ENCODE measurements around the gene SLC12A3.

The SLC12A3 gene

DNA sequence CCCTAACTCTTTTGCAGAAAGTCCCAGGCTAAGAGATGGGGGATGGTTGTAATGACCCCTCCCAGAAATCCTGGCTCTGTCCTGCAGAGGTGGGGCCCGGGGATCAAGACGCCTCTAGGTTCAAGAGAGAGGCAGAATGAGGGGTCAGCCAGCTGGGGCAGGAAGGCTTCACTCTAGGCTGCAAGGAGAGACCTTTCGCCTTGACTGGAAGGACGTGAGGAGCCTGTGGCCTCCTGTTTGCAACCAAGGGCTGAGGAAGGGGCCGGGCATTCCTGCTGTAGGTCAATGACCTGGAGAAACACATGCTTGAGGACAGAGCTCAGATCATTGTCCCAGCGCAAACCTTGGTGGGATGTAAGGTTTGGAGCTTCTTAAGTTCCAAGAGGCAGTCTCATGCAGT lies 88.0 kb downstream of the SLC12A3 start:
- Histone ChIP-seq H3K4me2 (ENCODE audit: insufficient read depth, low read length) (no peak overlapping the region), H3K4me1 (ENCODE audit: insufficient read depth, low read length) (no peaks in the 10 kb centered on the region), H3K9ac (ENCODE audit: low read depth, low read length) (no peak overlapping the region), H3K9me3 (ENCODE audit: insufficient read depth, low read length, severe bottlenecking) (no peaks in the 10 kb centered on the region), H3K27ac (ENCODE audit: low read length) (no peak overlapping the region), H3K27me3 (ENCODE audit: insufficient read depth, low read length, poor library complexity) (no peaks in the 10 kb centered on the region), H4K20me1 (ENCODE audit: insufficient read depth, low read length) (no peaks in the 10 kb centered on the region), H3K79me2 (ENCODE audit: insufficient read depth, low read length) (no peaks in the 10 kb centered on the region), H3K36me3 (ENCODE audit: insufficient read depth, low read length) (no peaks in the 10 kb centered on the region), H2AFZ (ENCODE audit: low read depth, low read length) (no peak overlapping the region), H3K4me3 (ENCODE audit: low read depth in 1 of 2, low read length in 2 of 2) (no peak overlapping the region)
- DNase-seq = no peak
- TF ChIP-seq, protein P1, sequence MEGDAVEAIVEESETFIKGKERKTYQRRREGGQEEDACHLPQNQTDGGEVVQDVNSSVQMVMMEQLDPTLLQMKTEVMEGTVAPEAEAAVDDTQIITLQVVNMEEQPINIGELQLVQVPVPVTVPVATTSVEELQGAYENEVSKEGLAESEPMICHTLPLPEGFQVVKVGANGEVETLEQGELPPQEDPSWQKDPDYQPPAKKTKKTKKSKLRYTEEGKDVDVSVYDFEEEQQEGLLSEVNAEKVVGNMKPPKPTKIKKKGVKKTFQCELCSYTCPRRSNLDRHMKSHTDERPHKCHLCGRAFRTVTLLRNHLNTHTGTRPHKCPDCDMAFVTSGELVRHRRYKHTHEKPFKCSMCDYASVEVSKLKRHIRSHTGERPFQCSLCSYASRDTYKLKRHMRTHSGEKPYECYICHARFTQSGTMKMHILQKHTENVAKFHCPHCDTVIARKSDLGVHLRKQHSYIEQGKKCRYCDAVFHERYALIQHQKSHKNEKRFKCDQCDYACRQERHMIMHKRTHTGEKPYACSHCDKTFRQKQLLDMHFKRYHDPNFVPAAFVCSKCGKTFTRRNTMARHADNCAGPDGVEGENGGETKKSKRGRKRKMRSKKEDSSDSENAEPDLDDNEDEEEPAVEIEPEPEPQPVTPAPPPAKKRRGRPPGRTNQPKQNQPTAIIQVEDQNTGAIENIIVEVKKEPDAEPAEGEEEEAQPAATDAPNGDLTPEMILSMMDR (IDR thresholded peaks at IDR 0.05; ENCODE audit: borderline replicate concordance, extremely low read depth, low read length, poor library complexity, severe bottlenecking) = no peak
- TF ChIP-seq EZH2 (IDR thresholded peaks at IDR 0.05; ENCODE audit: borderline replicate concordance, low read depth, low read length, severe bottlenecking) = no peak
- no peak for ATAC-seq (ENCODE audit: insufficient read depth, low read depth)

- no peak for TF ChIP-seq EZH2 (IDR thresholded peaks at IDR 0.05; ENCODE audit: borderline replicate concordance, low read depth, low read length, severe bottlenecking)
- TF ChIP-seq, protein P1 (IDR thresholded peaks at IDR 0.05; ENCODE audit: borderline replicate concordance, extremely low read depth, low read length, poor library complexity, severe bottlenecking) = no peak
- Histone ChIP-seq H3K9ac (ENCODE audit: low read depth, low read length) (no peak overlapping the region), H4K20me1 (ENCODE audit: insufficient read depth, low read length) (no peaks in the 10 kb centered on the region), H3K4me1 (ENCODE audit: insufficient read depth, low read length) (no peaks in the 10 kb centered on the region), H3K27ac (ENCODE audit: low read length) (no peak overlapping the region), H3K9me3 (ENCODE audit: insufficient read depth, low read length, severe bottlenecking) (no peaks in the 10 kb centered on the region), H3K4me3 (ENCODE audit: low read depth in 1 of 2, low read length in 2 of 2) (no peak overlapping the region), H3K27me3 (ENCODE audit: insufficient read depth, low read length, poor library complexity) (no peaks in the 10 kb centered on the region), H3K36me3 (ENCODE audit: insufficient read depth, low read length) (no peaks in the 10 kb centered on the region), H2AFZ (ENCODE audit: low read depth, low read length) (no peak overlapping the region), H3K79me2 (ENCODE audit: insufficient read depth, low read length) (no peaks in the 10 kb centered on the region), H3K4me2 (ENCODE audit: insufficient read depth, low read length) (no peak overlapping the region)
- ATAC-seq (ENCODE audit: insufficient read depth, low read depth) = no peak
- no peak for DNase-seq
Observed at GRCh38 chr16:56956076-56956475, 91.1 kb downstream of the SLC12A3 start.

GRCh38 chr16:56956756-56957155 lies 91.7 kb downstream of the SLC12A3 start:
- ATAC-seq (ENCODE audit: insufficient read depth, low read depth) (no peak), DNase-seq (no peak)
- H3K27me3 ChIP-seq (ENCODE audit: insufficient read depth, low read length, poor library complexity) = no peaks in the 10 kb centered on the region
- TF ChIP-seq, protein P1 (IDR thresholded peaks at IDR 0.05; ENCODE audit: borderline replicate concordance, extremely low read depth, low read length, poor library complexity, severe bottlenecking) = peak; percentile 5
- no peak for TF ChIP-seq EZH2 (IDR thresholded peaks at IDR 0.05; ENCODE audit: borderline replicate concordance, low read depth, low read length, severe bottlenecking)
- H3K79me2 ChIP-seq (ENCODE audit: insufficient read depth, low read length) = no peaks in the 10 kb centered on the region
- no peak overlapping the region for H3K4me3 ChIP-seq (ENCODE audit: low read depth in 1 of 2, low read length in 2 of 2)
- no peak overlapping the region for H3K4me2 ChIP-seq (ENCODE audit: insufficient read depth, low read length)
- H3K4me1 ChIP-seq (ENCODE audit: insufficient read depth, low read length) = no peaks in the 10 kb centered on the region
- H3K9ac ChIP-seq (ENCODE audit: low read depth, low read length) = no peak overlapping the region
- no peak overlapping the region for H3K27ac ChIP-seq (ENCODE audit: low read length)
- H3K36me3 ChIP-seq (ENCODE audit: insufficient read depth, low read length) = no peaks in the 10 kb centered on the region
- H2AFZ ChIP-seq (ENCODE audit: low read depth, low read length) = no peak overlapping the region
- no peaks in the 10 kb centered on the region for H3K9me3 ChIP-seq (ENCODE audit: insufficient read depth, low read length, severe bottlenecking)
- H4K20me1 ChIP-seq (ENCODE audit: insufficient read depth, low read length) = no peaks in the 10 kb centered on the region
